Effector memory CD4-positive, alpha-beta T cell (primary cell): Measurements from ENCODE around the gene PIK3R2.

Source experiments
- DNase-seq, 3 donors: peaks; one replicate each; pipeline ENCODE4 v3.0.0-alpha.2; 2020
- H3K27ac ChIP-seq: 2 replicates; pipeline ENCODE4 v1.7.0; 2013; ENCODE audit warnings: mild to moderate bottlenecking, low read length, moderate library complexity; ENCODE audit not compliant: insufficient read depth, poor library complexity, severe bottlenecking
- H3K27me3 ChIP-seq: replicated peaks from 2 replicates; pipeline ENCODE4 v1.7.0; 2013; ENCODE audit warnings: mild to moderate bottlenecking, low read length; ENCODE audit not compliant: insufficient read depth, control insufficient read depth, poor library complexity, severe bottlenecking
- H3K36me3 ChIP-seq: 2 replicates; pipeline ENCODE4 v1.7.0; 2013; ENCODE audit warnings: mild to moderate bottlenecking, low read length, moderate library complexity; ENCODE audit not compliant: control insufficient read depth, insufficient read depth
- H3K4me1 ChIP-seq: 2 replicates; pipeline ENCODE4 v1.7.0; 2013; ENCODE audit warnings: low read length, mild to moderate bottlenecking; ENCODE audit not compliant: control insufficient read depth, insufficient read depth, poor library complexity, severe bottlenecking
- H3K4me3 ChIP-seq: 2 replicates; pipeline ENCODE4 v1.7.0; 2013; ENCODE audit warnings: low read length, low read depth, mild to moderate bottlenecking; ENCODE audit not compliant: insufficient read depth, poor library complexity, severe bottlenecking
- H3K9me3 ChIP-seq: 2 replicates; pipeline ENCODE4 v1.7.0; 2013; ENCODE audit warnings: mild to moderate bottlenecking, low read length, moderate library complexity; ENCODE audit not compliant: control insufficient read depth

The PIK3R2 gene

GRCh38 chr19:18113827-18114226, 39.1 kb upstream of the PIK3R2 start:
- DNase-seq = no peak
- H3K36me3 ChIP-seq = peaks cover 3% of the 10 kb centered on the region
- H3K4me3 ChIP-seq = no peak overlapping the region
- no peaks in the 10 kb centered on the region for H3K9me3 ChIP-seq
- no peaks in the 10 kb centered on the region for H3K27me3 ChIP-seq
- no peak overlapping the region for H3K27ac ChIP-seq
- peaks cover 27% of the 10 kb centered on the region for H3K4me1 ChIP-seq

- H3K36me3 ChIP-seq = peaks cover 3% of the 10 kb centered on the region
- no peak for DNase-seq
- H3K27me3 ChIP-seq = no peaks in the 10 kb centered on the region
- H3K4me1 ChIP-seq = peaks cover 27% of the 10 kb centered on the region
- H3K4me3 ChIP-seq = no peak overlapping the region
- no peak overlapping the region for H3K27ac ChIP-seq
- H3K9me3 ChIP-seq = no peaks in the 10 kb centered on the region
Observed at GRCh38 chr19:18114483-18114882, 38.5 kb upstream of the PIK3R2 start.

- Histone ChIP-seq H3K27ac (peak overlapping the region; percentile 60), H3K4me3 (peak overlapping the region; percentile 39), H3K27me3 (no peaks in the 10 kb centered on the region), H3K4me1 (peaks cover 24% of the 10 kb centered on the region), H3K9me3 (no peaks in the 10 kb centered on the region), H3K36me3 (peaks cover 12% of the 10 kb centered on the region)
- no peak for DNase-seq
Observed at GRCh38 chr19:18117364-18117691, 35.6 kb upstream of the PIK3R2 start.

GRCh38 chr19:18117692-18118378, 35.1 kb upstream of the PIK3R2 start:
- peaks cover 24% of the 10 kb centered on the region for H3K4me1 ChIP-seq
- H3K27ac ChIP-seq = peak overlapping the region; percentile 77

GRCh38 chr19:18118420-18119012, 34.4 kb upstream of the PIK3R2 start:
- H3K4me3 ChIP-seq = peak overlapping the region; percentile 83
- H3K9me3 ChIP-seq = no peaks in the 10 kb centered on the region
- H3K36me3 ChIP-seq = peaks cover 24% of the 10 kb centered on the region
- no peaks in the 10 kb centered on the region for H3K27me3 ChIP-seq
- H3K4me1 ChIP-seq = peaks cover 24% of the 10 kb centered on the region
- H3K27ac ChIP-seq = peak overlapping the region; percentile 77
- no peak for DNase-seq

More at GRCh38 chr19:18117692-18118378, 35.1 kb upstream of the PIK3R2 start:
- peak overlapping the region; percentile 83 for H3K4me3 ChIP-seq
- H3K36me3 ChIP-seq = peaks cover 17% of the 10 kb centered on the region
- peak; percentile 91 to 93 (median 92) for DNase-seq
- no peaks in the 10 kb centered on the region for H3K27me3 ChIP-seq
- no peaks in the 10 kb centered on the region for H3K9me3 ChIP-seq

- H3K4me1 ChIP-seq = peaks cover 24% of the 10 kb centered on the region
- peak overlapping the region; percentile 77 for H3K27ac ChIP-seq
- H3K9me3 ChIP-seq = no peaks in the 10 kb centered on the region
- H3K4me3 ChIP-seq = peak overlapping the region; percentile 83
- peak in 2 of 3 donors; percentile 29 to 39 for DNase-seq
- H3K27me3 ChIP-seq = no peaks in the 10 kb centered on the region
- H3K36me3 ChIP-seq = peaks cover 30% of the 10 kb centered on the region
Observed at GRCh38 chr19:18119013-18119716, 33.8 kb upstream of the PIK3R2 start.

- peak overlapping the region; percentile 77 for H3K27ac ChIP-seq
- peaks cover 35% of the 10 kb centered on the region for H3K36me3 ChIP-seq
- peak; percentile 27 to 45 (median 39) for DNase-seq
- peak overlapping the region; percentile 83 for H3K4me3 ChIP-seq
- H3K27me3 ChIP-seq = no peaks in the 10 kb centered on the region
- H3K4me1 ChIP-seq = peaks cover 24% of the 10 kb centered on the region
- no peaks in the 10 kb centered on the region for H3K9me3 ChIP-seq
Observed at GRCh38 chr19:18119717-18120105, 33.3 kb upstream of the PIK3R2 start.

- H3K36me3 ChIP-seq = peaks cover 39% of the 10 kb centered on the region
- H3K27me3 ChIP-seq = no peaks in the 10 kb centered on the region
- peaks cover 24% of the 10 kb centered on the region for H3K4me1 ChIP-seq
- H3K27ac ChIP-seq = peak overlapping the region; percentile 77
- no peaks in the 10 kb centered on the region for H3K9me3 ChIP-seq
- DNase-seq = no peak
- peak overlapping the region; percentile 83 for H3K4me3 ChIP-seq
Observed at GRCh38 chr19:18120127-18120526, 32.8 kb upstream of the PIK3R2 start.

GRCh38 chr19:18121166-18121565, 31.8 kb upstream of the PIK3R2 start:
- Histone ChIP-seq H3K36me3 (peaks cover 46% of the 10 kb centered on the region), H3K4me3 (no peak overlapping the region), H3K4me1 (peaks cover 24% of the 10 kb centered on the region), H3K9me3 (no peaks in the 10 kb centered on the region), H3K27ac (peak overlapping the region; percentile 77), H3K27me3 (no peaks in the 10 kb centered on the region)
- no peak for DNase-seq

GRCh38 chr19:18122424-18122823, 30.5 kb upstream of the PIK3R2 start:
- DNase-seq = no peak
- Histone ChIP-seq H3K27me3 (no peaks in the 10 kb centered on the region), H3K27ac (no peak overlapping the region), H3K4me1 (peaks cover 19% of the 10 kb centered on the region), H3K36me3 (peaks cover 49% of the 10 kb centered on the region), H3K4me3 (no peak overlapping the region), H3K9me3 (no peaks in the 10 kb centered on the region)
